ENCODE results near the gene ZNF304.

- TF ChIP-seq CTCF (IDR thresholded peaks at IDR 0.05) (no peak), POLR2A (IDR thresholded peaks at IDR 0.05) (no peak)
Measured at GRCh38 chr19:57324992-57325391, 26.1 kb upstream of the ZNF304 start.
